ENCODE results near the gene EZH2.

EZH2 gene

DNA sequence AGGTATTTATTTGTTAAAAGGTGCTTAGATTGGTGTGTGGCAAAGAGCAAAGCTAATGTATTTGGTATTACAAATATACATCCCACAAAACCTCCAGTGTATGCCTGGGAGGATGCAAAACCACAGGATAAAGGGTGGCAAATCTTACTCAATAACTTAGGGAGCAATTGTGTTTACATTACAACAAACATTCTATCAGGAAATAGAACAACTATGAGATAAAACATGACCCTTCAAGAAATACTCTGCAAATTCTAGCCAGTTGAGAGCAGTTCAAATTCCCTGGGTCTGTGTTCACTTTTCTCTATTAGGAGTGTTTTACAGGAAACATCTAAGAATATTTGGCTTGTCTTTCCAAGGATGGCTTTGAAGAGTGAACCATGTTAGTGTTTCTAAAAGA is 120.5 kb downstream of the EZH2 start:
- Histone ChIP-seq H3K4me1 (ENCODE audit: control insufficient read depth in 5 of 5, insufficient read depth in 5 of 5, low read length in 5 of 5) (no peaks in the 10 kb centered on the region), H3K36me3 (ENCODE audit: control insufficient read depth in 5 of 5, insufficient read depth in 5 of 5, low read length in 5 of 5) (peaks cover 26 to 58% (median 40%) of the 10 kb centered on the region in 5 donors), H3K27me3 (ENCODE audit: control insufficient read depth in 5 of 5, insufficient read depth in 4 of 5, low read length in 5 of 5) (no peaks in the 10 kb centered on the region), H3K9me3 (ENCODE audit: control insufficient read depth in 5 of 5, low read length in 5 of 5) (no peaks in the 10 kb centered on the region), H3K4me3 (ENCODE audit: low read depth in 1 of 5, low read length in 5 of 5) (no peak overlapping the region), H3K9ac (ENCODE audit: low read length in 5 of 5) (no peak overlapping the region), H3K27ac (ENCODE audit: low read depth, low read length) (no peak overlapping the region)

DNA sequence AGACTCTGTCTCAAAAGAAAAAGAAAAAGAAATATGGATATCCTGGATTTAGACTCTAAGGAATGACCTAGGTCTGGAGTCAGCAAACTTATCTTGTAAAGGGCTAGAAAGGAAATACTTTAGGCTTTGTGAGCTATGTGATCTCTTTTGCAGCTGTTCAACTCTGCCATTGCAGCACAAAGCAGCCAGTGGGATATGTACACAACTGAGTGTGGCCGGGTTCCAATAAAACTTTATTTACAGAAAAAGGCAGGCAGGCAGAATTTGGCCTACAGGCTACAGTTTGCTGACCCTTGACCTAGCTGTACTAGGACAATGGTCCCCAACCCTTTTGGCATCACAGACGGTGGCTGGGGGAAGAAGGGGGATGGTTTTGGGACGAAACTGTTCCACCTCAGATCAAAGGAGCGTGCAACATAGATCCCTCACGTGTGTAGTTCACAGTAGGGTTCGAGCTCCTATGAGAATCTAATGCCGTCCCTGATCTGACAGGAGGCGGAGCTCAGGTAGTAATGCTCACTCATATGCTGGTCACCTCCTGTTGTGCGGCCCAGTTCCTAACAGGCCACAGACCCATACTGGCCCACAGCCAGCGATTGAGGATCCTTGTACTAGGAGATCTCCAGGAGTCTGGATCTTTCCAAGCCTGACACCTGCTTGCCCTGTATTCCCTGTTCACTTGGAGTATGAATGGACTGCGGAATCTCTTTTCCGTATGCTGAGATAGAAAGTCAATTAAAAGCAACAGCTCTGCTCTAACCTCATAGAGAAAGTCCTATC is 122.4 kb downstream of the EZH2 start:
- Histone ChIP-seq H3K9ac (ENCODE audit: low read length in 5 of 5) (no peak overlapping the region), H3K27ac (ENCODE audit: low read depth, low read length) (no peak overlapping the region), H3K9me3 (ENCODE audit: control insufficient read depth in 5 of 5, low read length in 5 of 5) (no peaks in the 10 kb centered on the region), H3K36me3 (ENCODE audit: control insufficient read depth in 5 of 5, insufficient read depth in 5 of 5, low read length in 5 of 5) (peaks cover 27 to 56% (median 39%) of the 10 kb centered on the region in 5 donors), H3K4me1 (ENCODE audit: control insufficient read depth in 5 of 5, insufficient read depth in 5 of 5, low read length in 5 of 5) (no peaks in the 10 kb centered on the region), H3K27me3 (ENCODE audit: control insufficient read depth in 5 of 5, insufficient read depth in 4 of 5, low read length in 5 of 5) (no peaks in the 10 kb centered on the region), H3K4me3 (ENCODE audit: low read depth in 1 of 5, low read length in 5 of 5) (no peak overlapping the region)

Measured in subcutaneous abdominal adipose tissue (tissue), 5 donors.